Ramos (cell line): Measurements from ENCODE around the gene PNLIP.

ENCODE experiments used
- in situ Hi-C: fragments of 300-500 bp; cut with MboI; formaldehyde crosslinking; loops from one replicate; pipeline ENCODE4 v1.14.3; 2022; ENCODE audit warnings: low sequenced_read_pairs; ENCODE audit not compliant: unreplicated experiment

Gene PNLIP

DNA sequence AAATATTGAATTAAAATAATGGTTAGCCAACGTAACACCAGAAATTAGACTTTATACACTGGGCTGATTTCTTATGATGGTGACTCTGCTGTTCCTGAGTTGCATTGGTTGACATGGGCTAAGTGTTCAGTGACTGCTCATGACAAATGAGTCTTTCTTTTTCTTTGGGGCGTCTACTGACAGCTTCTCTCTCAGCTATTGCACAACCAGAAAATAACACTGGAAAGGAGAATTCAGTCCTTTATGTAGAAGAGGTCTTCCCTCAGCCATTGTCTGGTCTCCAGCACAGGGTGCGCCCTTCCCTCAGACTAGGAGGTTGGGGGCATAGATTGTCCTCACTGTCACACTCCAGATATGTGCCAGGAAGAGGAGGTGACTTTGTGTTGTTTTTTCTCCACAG lies 21.6 kb downstream of the PNLIP start:
- in situ Hi-C loops, result no loop called here

- in situ Hi-C loops, result no loop called here
These were observed 29.1 kb downstream of the PNLIP start for GRCh38 chr10:116574797-116575196.

DNA sequence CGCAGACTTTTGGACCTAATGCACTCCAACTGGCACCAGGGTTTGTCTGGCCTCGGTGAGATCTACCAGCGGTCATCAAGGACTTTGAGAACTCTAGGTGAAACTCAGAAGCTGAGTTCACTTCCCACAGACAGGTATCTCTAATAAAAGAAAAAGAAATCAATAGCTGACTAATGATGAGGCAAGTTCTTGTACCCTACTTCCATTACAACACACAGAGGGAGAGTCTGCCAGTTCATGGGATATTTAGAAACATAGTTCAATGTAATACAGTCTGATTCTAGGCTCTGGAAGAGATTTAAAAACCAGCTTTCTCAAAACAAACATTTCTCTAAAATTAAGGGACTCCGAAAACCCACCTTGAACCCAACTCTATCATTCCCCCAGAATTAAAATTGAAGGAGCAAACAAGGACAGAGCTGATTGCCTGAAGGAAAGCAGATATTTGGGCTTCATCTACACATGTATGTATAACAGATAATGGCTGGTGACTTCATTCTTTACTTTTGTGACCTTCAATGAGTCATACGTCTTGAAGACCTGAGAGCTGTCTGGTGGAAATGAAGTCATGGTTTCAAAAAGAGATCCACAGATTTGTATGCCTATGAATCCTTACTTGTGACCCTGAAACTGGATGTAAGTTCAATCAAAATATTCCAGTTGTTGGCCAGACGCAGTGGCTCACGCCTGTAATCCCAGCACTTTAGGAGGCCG lies 42.3 kb downstream of the PNLIP start:
- in situ Hi-C loops, result no loop called here

DNA sequence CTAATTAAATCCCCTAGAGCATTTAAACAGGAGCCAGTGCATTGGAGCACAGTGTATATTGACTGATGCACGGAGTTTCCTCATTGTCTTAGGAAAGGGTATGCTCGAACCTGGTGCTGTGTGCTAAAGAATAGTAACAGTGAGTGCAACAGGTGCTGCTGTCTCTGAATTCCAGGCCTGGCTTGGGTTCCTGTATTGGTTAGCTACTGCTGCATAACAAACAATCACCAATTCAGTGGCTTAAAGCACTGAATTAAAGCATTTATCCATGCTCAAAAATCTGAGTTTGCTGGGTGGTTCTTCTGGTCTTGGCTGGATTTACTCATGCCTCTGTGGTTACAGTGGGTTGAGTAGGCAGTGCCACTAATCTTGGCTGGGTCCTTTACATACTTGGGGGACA lies 43.3 kb downstream of the PNLIP start:
- in situ Hi-C loops, result no loop called here

- in situ Hi-C loops, result no loop called here
These were observed 44.2 kb downstream of the PNLIP start for GRCh38 chr10:116589926-116590325.

DNA sequence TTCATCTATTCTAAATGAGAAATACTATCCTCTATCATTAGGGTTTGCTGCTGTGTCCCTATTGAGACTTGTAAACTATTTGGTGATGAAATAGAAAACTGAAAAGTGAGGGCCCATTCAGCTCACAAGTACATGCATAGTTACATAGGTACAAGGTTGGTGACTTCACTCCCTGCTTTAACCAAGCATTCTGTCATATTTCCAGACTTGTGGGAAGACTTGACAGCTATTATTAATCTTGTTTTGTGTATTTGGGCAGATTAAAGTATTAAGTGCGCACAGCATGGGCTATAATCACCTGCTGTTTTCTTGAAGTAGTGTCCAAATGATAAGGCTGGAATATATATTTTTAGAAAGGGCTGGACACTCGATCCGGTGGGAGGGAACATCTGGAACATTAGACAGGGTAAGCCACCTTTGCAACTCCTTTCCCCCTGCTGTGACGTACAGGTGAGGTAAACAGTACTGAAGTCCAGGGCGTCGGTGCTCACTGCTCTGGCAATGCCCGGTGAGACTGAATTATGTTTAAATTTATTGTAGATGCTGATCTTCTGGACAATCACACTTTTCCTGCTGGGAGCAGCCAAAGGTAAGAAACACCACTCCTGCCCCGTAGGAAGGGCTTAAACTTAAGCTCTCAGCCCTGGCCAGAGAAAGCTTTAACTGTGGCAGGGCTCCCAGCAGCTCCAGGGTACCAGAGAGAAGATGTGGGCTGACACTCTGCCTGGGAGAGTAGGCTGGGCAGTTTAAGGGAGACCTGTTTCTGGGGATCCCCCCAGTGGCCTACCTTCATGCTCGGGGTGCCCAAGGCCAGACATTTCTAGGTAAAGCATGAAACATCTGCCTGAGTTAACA lies 45.1 kb downstream of the PNLIP start, which contains the start of gene PNLIPRP1:
Gene PNLIPRP1 (plus strand): TSS at position 370 of the 855 bp plus-strand sequence. CDS start 171 bp downstream, at position 541.
- in situ Hi-C loops, result no loop called here

DNA sequence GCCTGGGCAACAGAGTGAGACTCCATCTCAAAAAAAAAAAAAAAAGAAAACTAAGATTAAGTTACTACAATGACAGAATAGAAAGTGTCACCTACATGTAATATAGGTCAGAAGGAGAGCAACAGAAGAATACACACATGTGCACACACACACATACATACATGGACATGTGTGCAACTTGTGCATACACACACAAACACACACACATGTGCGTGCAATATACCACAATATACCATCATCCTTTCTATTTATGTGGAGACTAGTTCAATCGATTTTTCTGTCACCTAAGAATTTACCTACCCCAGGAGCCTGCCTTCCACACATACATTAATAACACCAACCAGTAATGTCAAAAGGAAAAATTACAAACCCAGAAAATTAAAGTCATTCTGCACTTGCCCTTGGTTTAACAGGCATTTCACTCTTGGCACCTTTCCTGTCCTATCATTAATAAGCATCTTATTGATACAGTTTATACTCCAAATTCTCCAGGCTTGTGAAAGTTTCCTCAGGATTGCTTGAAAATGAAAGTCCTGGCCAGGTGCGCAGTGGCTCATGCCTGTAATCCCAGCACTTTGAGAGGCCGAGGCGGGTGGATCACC lies 47.5 kb downstream of the PNLIP start:
- in situ Hi-C loops, result no loop called here

DNA sequence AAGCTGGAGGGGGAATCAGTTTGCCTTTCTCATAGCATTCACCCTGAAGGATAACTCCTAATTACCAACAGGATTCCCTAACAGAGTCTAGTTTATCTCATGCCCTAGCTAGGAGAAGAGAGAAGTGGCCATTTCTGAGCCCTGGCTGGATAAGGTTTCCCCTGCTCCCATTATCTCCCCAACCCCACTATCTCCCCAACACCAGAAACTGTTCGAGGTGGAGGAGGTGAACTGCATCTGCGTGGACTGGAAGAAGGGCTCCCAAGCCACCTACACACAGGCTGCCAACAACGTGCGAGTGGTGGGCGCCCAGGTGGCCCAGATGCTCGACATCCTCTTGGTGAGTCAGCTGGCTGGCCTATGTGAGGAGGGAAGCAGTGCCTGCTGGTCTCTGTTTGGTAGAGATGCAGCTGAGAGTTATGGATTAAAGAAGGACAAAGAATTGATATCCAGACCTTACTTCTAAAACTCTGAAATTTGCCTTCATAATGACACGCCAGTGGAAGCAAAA lies 48.8 kb downstream of the PNLIP start:
- in situ Hi-C loops, result no loop called here

DNA sequence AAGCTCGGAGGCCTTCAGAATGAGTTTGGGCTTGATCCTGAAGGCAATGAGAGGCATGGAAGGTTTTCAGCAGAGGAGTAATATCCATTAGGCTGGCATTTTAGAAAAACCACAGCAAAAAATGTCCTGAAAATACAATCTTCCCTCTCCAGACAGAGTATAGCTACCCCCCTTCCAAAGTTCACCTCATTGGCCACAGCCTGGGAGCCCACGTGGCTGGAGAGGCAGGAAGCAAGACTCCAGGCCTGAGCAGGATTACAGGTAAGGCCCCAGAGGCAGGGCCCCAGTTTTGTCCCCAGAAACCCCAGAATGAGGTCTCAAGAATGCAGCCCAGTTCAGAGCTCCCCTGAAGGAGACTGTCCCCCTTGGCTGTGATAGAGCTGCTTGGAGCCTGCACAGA lies 50.3 kb downstream of the PNLIP start:
- in situ Hi-C loops, result no loop called here

- in situ Hi-C loops, result no loop called here
These were observed 51.8 kb downstream of the PNLIP start for GRCh38 chr10:116597543-116597942.

- in situ Hi-C loops, result no loop called here
These were observed 52.6 kb downstream of the PNLIP start for GRCh38 chr10:116598329-116598728.

DNA sequence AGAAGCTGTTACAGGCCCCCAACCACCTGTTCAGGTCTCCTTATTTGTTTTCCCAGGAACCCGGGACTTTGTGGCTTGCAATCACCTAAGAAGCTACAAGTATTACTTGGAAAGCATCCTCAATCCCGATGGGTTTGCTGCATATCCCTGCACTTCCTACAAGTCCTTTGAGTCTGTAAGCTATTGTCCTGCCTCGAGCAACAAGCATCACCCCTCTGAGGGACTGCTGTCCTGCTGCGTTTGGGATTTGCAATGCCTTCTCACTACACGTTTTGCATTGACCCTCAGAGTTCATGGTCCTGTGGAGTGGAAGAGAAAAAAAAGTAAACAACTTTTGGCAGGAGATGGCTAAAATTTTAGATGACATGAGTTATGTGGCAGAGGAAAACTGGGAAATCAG lies 54.3 kb downstream of the PNLIP start:
- in situ Hi-C loops, result no loop called here

DNA sequence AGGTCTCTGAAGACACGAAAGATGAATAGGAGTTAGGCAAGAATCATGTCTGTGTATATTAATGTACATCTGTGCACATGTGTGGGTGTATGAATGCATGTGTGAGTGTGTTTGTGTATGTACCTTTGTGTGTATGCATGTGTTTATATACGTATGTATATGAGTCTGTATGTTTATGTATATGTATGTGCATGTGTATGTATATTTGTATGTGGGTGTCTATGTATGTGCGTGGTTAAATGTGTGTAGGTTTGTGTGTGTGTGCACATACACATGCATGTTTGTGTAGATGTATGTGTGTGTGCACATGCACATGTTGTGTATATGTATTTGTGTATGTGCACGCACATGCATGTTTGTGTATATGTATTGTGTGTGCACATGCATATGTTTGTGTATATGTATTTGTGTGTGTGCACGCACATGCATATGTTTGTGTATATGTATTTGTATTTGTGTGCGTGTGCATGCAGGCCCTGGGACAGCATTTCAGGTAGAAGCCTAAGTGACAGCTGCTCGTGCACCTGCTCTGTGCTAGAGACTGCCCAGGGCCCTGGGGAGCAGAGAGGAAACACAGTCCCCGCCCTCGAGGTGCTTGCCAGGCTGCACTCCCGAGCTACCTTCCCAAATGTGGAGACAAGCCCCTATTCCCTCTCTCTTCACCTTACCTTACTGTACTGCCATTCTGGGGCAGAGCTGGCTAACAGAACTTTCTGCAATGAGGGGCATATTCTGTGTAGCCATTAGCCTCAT lies 57.1 kb downstream of the PNLIP start:
- in situ Hi-C loops, result no loop called here

GRCh38 chr10:116606061-116606483 lies 60.3 kb downstream of the PNLIP start:
- in situ Hi-C loops, result no loop called here

- in situ Hi-C loops, result no loop called here
These were observed 61.6 kb downstream of the PNLIP start for GRCh38 chr10:116607336-116607735.

DNA sequence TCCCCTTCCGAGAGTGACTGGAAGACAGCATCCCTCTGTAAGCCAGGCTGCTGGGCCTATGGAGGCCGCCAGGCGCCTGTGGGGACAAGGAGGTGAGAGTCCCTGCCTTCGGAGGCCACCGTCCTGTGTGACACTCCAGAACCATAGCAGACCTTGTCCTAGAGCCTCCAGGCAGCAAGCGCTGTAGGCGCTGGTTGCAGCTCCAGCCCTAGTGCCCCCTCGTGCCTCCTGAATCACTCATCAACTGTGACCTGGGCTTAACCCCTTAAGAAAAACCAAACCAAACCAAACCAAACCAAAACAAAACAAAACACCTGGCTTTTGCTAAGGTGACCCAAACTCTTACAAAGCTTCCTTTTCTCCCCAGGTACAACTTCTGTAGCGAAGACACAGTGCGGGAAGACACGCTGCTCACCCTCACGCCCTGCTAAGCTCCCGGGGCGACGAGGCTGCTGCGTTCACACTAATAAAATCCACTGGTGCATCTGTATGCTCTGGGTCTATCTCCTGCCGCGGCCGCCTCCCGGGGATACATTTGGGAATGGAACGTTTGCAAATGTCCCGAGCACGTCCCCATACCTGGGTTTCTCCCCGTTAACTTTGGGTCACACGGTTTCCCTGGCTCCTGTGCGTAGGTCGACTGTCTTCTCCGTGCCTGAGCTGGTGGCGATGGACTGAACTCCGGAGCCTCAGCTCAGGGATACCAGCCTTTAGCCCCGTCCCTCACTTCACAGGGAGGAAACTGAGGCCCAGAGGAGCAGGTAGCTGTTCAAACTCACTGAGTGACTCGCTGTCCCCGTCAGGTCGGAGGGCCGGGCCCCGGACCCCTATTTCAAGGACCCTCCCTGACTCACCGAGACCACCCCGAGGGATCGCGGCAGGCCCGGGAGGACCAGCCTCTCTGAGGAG lies 63.2 kb downstream of the PNLIP start:
- in situ Hi-C loops, result no loop called here

DNA sequence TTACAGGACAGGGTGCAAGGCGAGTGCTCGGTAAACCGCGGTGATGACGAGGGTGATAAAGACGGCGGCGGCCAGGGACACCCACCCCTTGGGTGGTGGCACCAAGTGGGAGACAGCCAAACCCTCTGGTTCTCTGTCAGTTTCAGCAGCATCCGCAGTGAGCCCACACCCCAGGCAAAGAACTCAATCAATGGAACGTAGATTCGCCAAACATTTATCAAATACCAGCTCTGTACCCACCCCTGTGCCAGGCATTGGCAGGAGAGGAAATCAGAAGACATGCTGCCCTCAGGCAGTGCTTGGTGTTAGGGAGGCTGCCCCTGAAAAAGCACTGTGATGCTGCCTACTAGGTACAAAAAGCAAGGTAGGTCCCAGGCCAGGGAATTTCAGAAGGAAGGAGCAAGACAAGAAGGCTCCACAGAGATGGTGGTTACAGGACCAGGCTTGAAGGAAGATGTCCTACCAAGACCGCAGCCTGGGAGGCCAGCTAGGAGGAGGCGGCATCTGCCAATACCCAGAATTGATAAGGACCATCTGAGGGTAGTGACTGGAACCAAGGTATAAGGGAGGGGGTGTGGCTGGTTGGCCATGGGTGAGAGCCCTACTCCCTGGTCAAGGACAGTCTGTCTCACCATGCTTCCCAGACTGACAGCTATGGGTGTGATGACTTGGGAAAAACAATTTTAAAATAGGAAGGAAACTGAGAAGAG lies 64.9 kb downstream of the PNLIP start:
- in situ Hi-C loops, result no loop called here

DNA sequence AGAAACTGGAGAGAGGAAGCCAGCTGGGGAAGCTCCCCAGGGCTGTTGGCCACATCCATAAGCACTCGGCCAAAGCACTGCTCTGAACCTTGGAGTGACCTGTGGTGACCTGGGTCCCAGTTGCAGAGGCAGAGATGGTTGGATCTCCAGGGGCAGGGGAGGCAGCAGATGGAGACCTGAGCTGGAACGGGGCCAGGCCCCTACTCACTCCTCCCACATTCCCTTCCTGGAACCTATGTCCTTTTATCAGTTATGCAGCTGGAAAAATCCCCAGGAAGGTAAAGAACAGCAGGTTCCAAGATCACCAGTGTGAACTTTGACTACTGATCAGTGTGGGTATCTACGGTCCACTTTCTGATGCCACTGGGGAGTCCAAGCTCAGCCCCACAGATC lies 65.4 kb downstream of the PNLIP start:
- in situ Hi-C loops, result no loop called here
